OCI-LY3 (cell line): Measurements from ENCODE around the gene CIAO1.

Source experiments
- H2AFZ ChIP-seq: fragments of 200-600, 300-600 bp; shearing (Covaris generic); 2 replicates; pipeline ENCODE4 v1.6.0; 2014; ENCODE audit warnings: antibody characterized with exemption, low read depth, low read length
- H3K27ac ChIP-seq: fragments of 200-600, 300-600 bp; sonication (generic); 2 replicates; pipeline ENCODE4 v1.5.1; 2014; ENCODE audit warnings: mild to moderate bottlenecking, low read length, moderate library complexity, mixed read lengths
- H3K27me3 ChIP-seq: fragments of 200-600, 300-600 bp; sonication (generic); 2 replicates; pipeline ENCODE4 v1.6.1; 2014; ENCODE audit warnings: low read depth, low read length, mixed read lengths
- H3K36me3 ChIP-seq: fragments of 200-600, 300-600 bp; sonication (generic); replicated peaks from 2 replicates; pipeline ENCODE3; 2014; ENCODE audit warnings: low read depth, low read length, mixed read lengths
- H3K4me1 ChIP-seq: fragments of 300-600, 200-600 bp; sonication (generic); 2 replicates; pipeline ENCODE4 v1.6.1; 2014; ENCODE audit warnings: low read length, mixed read lengths
- H3K4me2 ChIP-seq: fragments of 200-600, 300-600 bp; sonication (generic); 2 replicates; pipeline ENCODE4 v1.6.1; 2014; ENCODE audit warnings: low read length, mixed read lengths
- H3K4me3 ChIP-seq: fragments of 300-600, 200-600 bp; sonication (generic); 2 replicates; pipeline ENCODE4 v1.5.1; 2014; ENCODE audit warnings: antibody characterized with exemption, mild to moderate bottlenecking, low read length, moderate library complexity
- H3K79me2 ChIP-seq: fragments of 300-600, 200-600 bp; shearing (Covaris generic); 2 replicates; pipeline ENCODE4 v1.6.1; 2014; ENCODE audit warnings: mild to moderate bottlenecking, low read length, mixed read lengths
- H3K9ac ChIP-seq: fragments of 300-600, 200-600 bp; shearing (Covaris generic); 2 replicates; pipeline ENCODE4 v1.6.0; 2014; ENCODE audit warnings: mild to moderate bottlenecking, low read length, moderate library complexity
- H3K9me3 ChIP-seq: fragments of 200-600, 300-600 bp; shearing (Covaris generic); 2 replicates; pipeline ENCODE4 v1.6.1; 2014; ENCODE audit warnings: low read length, mixed read lengths; ENCODE audit not compliant: insufficient read depth
- H4K20me1 ChIP-seq: fragments of 200-600, 300-600 bp; sonication (generic); 2 replicates; pipeline ENCODE4 v1.6.1; 2016; ENCODE audit warnings: low read length, mixed read lengths; ENCODE audit not compliant: insufficient read depth
- EZH2phosphoT487 ChIP-seq: fragments of 200-600 bp; shearing (Covaris generic); IDR thresholded peaks from 2 replicates; pipeline ENCODE4 v1.6.1; 2018; ENCODE audit warnings: antibody characterized with exemption, mixed run types, low read depth
- TF ChIP-seq, protein P1 (sequence below): fragments of 200-600, 300-600 bp; sonication (generic); IDR thresholded peaks from 2 replicates; pipeline ENCODE4 v1.5.1; 2014; ENCODE audit warnings: antibody characterized with exemption, low read length, low read depth

The CIAO1 gene

GRCh38 chr2:96264086-96264485 is 1.9 kb upstream of the CIAO1 start:
- H3K4me3 ChIP-seq, result peak overlapping the region; percentile 96; the same call in 1 of the 2 replicates
- no peak overlapping the region for H2AFZ ChIP-seq
- H3K27ac ChIP-seq, result no peak overlapping the region
- H3K79me2 ChIP-seq, result peaks cover 48% of the 10 kb centered on the region
- H3K4me2 ChIP-seq, result peak overlapping the region; percentile 96
- H3K9me3 ChIP-seq, result no peaks in the 10 kb centered on the region
- no peaks in the 10 kb centered on the region for H3K27me3 ChIP-seq
- no peak overlapping the region for H3K9ac ChIP-seq
- H3K4me1 ChIP-seq, result peaks cover 14% of the 10 kb centered on the region
- H4K20me1 ChIP-seq, result peaks cover 19% of the 10 kb centered on the region
- H3K36me3 ChIP-seq, result peaks cover 25% of the 10 kb centered on the region
- TF ChIP-seq, protein P1, sequence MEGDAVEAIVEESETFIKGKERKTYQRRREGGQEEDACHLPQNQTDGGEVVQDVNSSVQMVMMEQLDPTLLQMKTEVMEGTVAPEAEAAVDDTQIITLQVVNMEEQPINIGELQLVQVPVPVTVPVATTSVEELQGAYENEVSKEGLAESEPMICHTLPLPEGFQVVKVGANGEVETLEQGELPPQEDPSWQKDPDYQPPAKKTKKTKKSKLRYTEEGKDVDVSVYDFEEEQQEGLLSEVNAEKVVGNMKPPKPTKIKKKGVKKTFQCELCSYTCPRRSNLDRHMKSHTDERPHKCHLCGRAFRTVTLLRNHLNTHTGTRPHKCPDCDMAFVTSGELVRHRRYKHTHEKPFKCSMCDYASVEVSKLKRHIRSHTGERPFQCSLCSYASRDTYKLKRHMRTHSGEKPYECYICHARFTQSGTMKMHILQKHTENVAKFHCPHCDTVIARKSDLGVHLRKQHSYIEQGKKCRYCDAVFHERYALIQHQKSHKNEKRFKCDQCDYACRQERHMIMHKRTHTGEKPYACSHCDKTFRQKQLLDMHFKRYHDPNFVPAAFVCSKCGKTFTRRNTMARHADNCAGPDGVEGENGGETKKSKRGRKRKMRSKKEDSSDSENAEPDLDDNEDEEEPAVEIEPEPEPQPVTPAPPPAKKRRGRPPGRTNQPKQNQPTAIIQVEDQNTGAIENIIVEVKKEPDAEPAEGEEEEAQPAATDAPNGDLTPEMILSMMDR, result no peak
- no peak for TF ChIP-seq EZH2phosphoT487

- Histone ChIP-seq H3K79me2 (peaks cover 43% of the 10 kb centered on the region), H3K27ac (no peak overlapping the region; the same call in 1 of the 2 replicates), H3K9me3 (no peaks in the 10 kb centered on the region), H3K4me2 (peak overlapping the region; percentile 96), H3K27me3 (no peaks in the 10 kb centered on the region), H3K36me3 (peaks cover 28% of the 10 kb centered on the region), H3K4me3 (peak overlapping the region; percentile 96), H3K9ac (peak overlapping the region; percentile 86), H2AFZ (no peak overlapping the region), H4K20me1 (peaks cover 15% of the 10 kb centered on the region), H3K4me1 (peaks cover 14% of the 10 kb centered on the region)
- no peak for TF ChIP-seq EZH2phosphoT487
- TF ChIP-seq, protein P1, result peak; percentile 58
Observed at GRCh38 chr2:96264656-96265348, 1.2 kb upstream of the CIAO1 start.

DNA sequence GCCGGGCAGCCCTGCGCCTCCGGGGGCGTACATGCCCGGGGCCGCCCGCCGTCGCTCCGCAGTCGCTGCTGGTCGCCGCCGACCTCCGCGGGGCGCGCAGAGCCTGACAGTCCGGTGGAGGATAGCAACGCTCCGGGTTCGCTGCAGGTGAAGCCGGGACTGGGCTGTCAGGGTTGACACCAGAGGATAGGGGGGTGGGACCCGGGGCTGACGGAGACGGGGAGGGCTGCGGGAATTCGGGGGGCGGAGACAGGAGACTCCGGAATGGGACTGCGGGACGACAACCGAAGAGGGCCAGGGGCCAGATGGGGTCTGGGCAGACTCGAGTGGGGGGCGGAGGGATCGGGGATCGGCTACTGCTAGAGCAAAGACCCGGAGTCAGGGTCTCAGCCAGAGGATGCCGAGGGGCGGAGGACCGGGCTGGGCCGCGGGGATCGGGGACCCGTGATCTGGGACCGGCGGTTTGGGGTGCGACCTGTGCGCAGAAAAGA is 631 bp upstream of the CIAO1 start:
- peak overlapping the region; percentile 30 for H3K27ac ChIP-seq
- H3K79me2 ChIP-seq, result peaks cover 43% of the 10 kb centered on the region

More for the DNA sequence above, 631 bp upstream of the CIAO1 start:
- Histone ChIP-seq H3K4me1 (peaks cover 14% of the 10 kb centered on the region), H3K9me3 (no peaks in the 10 kb centered on the region), H2AFZ (peak overlapping the region; percentile 46), H3K4me2 (peak overlapping the region; percentile 96), H3K9ac (peak overlapping the region; percentile 86), H4K20me1 (peaks cover 10% of the 10 kb centered on the region), H3K27me3 (no peaks in the 10 kb centered on the region), H3K36me3 (peaks cover 28% of the 10 kb centered on the region), H3K4me3 (peak overlapping the region; percentile 96)
- no peak for TF ChIP-seq EZH2phosphoT487
- TF ChIP-seq, protein P1, result no peak
